HG03135 (cell line): ENCODE data around the gene TACR1.
A peak's percentile ranks its signal among the peaks of the same experiment; 100 is the strongest.
"Not testable (repeated sequence)": the region's sequence is repeated elsewhere in the genome, so short reads cannot be mapped to it uniquely, and the experiment has no call there.

Experiments used
- ATAC-seq: cut with Tn5 transposase; IDR thresholded peaks from one replicate; pipeline ENCODE4 v1.9.1; 2021; ENCODE audit warnings: mild to moderate bottlenecking, moderate library complexity; ENCODE audit not compliant: unreplicated experiment

Gene TACR1

DNA sequence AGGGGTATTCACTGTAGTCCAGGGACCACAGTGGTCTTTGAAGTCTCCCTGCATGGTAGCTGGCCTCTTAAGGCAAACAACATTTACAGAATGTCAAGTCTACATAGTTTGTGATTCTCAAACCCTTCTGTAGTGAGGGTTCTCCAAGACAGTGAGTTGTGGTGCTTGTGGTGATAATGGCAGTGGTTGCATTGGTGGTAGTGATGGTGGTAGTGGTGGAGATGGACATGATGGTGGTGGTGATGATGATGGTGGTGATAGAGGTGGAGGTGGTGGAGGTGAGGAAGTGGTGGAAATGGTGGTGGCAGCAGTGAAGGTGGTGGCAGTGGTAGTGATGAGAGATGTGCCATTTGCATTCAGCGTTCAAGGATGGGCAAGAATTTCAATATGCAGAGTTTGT, 104.9 kb downstream of the TACR1 start:
- ATAC-seq = no peak

DNA sequence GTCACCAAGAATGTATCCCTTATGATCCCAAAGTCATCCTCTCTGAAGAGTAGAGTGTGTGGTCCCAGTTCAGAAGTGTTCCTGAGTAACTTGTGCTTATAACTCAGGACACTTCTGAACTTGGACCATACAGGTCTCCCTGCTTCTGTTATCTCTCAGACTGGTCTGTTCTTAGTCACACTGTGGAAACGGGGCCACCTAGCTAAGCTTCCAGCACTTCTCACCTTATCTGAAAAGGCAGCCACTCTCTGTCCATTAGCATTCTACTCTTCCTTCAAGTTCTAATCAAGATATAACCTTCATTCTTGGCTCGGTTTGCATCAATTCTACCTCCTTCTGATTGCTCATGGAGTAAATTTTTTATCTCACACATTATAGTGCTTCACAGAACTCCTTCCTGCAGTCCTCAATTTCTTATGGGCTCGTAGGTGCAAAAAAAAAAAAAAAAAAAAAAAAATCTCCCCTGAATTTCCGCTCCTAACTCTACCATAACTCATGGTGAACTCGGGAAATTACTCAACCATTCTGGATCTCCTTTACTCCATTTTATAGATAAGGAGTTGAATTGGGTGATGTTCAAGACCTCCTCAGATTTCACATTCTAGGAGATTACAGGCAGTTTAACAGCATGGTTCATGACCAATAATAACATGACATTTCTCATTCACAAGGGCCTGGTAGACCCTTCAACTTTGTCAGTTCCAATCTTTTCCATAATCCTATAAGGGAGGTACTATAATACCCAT, 108.4 kb downstream of the TACR1 start:
- ATAC-seq = no peak

DNA sequence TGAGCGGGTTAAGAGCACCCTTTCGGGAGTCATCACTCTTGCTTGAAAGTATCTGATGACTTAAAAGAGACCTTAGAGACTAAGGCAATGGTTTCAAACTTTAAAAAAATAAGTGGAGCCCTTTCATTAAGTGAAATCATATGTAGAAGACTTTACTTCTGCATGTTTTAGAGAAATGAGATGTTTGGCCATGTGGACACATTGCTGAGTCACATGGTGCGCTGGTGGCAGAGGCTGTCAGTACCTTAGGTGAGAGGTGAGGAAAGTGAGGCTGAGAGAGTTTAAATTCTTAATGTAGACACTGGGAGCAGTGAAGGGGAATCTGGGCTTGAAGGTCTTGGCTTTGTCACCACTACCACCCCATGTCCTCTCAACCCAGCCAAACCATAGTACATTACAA, 109.8 kb downstream of the TACR1 start:
- no peak for ATAC-seq

DNA sequence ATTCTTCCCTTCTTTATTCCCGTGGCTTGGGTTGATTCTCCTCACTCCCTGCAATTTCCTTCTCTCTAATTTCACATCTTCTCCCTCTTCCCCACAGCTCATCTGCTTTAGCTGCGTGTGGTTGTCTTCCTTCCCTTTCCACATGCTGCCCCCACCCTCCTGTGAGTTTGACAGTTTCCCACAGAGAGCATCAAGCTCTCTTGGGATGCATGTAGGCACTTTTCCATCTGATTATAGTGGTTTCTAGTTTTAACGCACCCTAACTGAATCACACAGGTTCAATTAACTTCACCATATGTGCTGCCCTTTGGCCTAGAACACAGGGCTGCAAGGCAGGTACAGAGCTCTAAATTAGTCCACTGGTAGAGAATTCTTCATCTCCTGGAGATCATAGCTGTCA, 110.5 kb downstream of the TACR1 start:
- ATAC-seq = no peak

DNA sequence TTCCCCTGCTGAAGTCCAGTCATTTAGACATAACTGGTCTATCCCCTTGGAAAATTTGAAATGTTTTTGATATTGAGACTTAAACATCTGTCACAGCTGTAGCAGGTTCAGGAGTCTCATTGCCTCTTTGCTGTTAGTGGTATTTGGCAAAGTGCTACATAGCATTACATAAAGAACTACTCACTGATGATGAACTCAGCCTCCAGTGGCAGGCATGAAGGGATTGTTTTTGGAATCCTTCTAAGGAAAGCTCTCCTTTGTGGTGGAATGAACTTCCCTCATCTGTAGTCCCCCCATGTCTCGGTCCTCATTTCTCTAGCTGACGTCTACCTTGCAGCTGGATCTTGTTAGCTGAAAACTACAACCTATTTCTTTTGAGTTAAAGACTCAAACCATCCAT, 111.6 kb downstream of the TACR1 start:
- no peak for ATAC-seq

DNA sequence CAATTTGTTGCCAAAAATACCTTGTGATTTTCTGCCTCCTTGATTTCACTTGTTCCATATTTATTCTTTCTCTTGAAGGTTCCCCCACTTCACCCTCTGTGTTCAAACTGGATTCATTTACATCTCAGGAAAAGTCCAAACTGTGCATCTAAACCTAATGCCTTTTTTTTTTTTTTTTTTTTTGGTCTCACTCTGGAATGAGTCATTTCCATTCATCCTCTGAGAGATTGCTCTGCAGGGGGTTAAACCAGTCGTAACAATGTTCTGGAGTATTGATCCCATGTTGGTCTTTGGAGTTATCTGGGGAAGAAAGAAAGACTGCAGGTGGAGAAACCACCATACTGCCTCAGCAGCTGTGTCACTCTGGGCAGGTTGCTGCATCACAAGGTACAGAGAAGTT, 119.7 kb downstream of the TACR1 start:
- ATAC-seq = no peak

DNA sequence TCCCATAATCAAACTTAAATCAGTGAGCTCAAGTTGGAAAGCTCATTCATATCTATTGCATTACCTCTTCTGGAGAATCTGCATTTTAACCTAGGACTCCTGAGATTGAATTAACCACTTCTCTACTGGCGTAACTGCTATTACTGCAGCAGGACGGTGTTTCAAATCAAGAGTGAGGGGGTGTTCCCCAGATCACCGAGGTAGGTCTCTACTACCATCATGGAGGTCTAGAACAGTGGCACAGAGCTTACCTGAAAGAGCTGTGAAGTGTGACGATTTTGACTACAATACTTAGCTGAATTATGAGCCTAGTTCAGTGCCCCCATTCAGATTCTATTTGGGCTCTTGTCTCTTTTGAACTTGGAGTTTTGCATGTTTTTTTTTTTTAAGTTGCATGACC, 121.4 kb downstream of the TACR1 start:
- no peak for ATAC-seq

DNA sequence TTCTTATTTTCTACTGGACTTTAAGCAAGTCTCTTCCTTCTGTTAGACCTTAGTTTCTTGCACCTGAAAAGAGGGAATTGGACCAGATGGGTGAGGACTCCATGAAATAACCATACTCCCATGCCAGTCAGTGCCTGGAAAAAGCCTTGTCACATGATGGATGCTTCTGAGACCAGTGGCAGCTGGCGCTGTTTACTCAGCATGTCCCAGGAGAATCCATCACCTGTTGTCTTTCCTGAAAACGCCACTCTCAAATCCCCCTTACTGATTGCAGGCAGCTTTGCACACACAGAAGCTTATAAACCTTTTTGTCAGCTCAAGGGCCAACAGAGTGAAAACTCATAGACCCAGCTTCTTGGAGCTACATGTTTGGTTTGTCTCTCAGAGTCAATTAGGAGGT, 123.2 kb downstream of the TACR1 start:
- no peak for ATAC-seq

DNA sequence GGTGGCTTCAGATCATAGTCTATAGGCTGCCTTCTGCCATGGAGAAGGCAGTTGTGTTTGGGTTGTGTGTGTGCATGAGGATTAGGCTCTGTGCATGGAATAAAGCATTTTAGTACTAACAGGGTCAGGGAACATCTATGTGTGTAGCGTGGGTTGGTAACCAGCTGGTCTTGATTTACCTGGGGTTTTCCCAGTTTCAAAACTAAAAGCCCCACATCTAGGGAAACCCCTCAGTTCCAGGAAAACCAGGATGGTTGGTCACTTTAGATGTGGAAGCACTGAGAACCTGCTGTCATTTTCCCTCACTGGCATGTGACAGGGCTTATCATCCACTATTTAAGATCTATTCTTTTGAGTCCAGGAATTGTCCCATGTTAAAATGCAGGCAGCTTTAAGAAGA, 124.6 kb downstream of the TACR1 start:
- no peak for ATAC-seq

DNA sequence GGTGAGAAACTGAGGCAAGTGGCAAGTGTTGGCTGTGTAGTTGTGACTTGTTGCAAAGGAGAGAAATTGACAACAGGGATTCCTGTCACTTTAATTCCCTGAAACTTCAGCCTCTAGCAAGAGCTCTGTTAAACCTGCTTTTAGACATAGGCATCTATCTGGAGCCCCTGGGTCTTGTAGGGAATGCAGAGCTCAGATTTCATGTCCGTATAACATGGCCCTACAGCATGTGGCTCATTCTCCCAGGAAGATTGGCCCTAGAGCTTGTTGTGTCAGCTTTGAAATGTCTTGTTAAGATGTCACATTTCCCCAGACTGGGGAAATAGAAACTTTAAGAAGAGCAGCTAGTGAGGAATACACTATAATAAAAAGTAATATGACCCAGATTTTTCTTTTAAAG, 125.1 kb downstream of the TACR1 start:
- ATAC-seq = no peak

DNA sequence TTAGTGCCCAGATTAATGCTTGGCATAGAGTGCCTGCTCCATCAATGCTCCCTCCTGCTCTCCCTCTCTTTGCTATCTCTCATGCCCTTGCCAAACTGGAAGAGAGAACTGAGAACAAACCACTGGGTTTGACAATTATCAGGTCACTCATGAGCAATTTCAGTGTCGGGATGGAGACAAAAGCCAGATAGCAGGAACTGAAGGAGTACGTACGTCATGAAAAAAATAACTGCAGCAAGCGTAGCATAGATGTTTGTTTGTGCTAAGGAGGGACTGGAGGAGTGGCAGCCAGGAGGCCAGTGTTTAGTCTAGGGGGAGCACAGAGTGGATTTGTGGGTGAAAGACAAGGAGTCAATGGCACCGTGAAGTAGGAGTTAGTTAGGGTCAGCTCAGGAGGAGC, 127.6 kb downstream of the TACR1 start:
- ATAC-seq = no peak

DNA sequence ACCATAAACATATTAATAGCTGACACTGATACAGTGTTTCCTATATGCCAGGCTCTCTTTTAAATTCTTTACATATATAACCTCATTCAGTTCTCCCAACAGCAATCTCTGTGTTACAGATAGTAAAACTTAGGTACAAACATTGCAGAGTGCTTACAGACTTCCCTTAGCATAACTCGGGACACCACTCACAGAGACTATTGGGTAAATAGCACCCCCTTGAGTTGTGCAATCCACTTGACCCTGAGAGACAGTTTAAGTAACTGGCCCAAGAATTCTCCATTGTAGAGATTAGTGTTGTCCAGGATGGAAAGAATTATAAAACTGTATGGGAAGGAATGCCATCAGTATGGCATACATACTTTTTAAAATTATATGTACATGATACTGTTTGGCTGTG, 130.8 kb downstream of the TACR1 start:
- no peak for ATAC-seq

DNA sequence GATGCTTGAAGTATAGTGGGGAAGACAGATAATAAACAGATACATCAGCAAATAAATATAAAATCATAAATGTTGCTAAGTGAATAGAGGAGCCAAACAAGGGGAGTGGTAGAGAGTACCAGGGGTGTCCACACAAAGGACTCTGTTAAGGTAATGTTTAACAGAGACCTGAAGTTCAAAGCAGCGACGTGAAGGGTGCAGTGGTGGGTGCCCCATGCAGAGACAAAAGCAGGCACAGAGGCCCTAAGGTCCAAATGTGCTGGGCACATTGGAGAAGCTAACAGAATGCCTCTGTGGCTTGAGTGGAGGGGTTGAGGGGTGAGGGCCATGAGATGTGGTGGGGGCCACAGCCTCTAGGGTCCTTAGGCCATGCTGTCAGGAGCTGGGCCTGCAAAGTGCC, 131.8 kb downstream of the TACR1 start:
- ATAC-seq = no peak

DNA sequence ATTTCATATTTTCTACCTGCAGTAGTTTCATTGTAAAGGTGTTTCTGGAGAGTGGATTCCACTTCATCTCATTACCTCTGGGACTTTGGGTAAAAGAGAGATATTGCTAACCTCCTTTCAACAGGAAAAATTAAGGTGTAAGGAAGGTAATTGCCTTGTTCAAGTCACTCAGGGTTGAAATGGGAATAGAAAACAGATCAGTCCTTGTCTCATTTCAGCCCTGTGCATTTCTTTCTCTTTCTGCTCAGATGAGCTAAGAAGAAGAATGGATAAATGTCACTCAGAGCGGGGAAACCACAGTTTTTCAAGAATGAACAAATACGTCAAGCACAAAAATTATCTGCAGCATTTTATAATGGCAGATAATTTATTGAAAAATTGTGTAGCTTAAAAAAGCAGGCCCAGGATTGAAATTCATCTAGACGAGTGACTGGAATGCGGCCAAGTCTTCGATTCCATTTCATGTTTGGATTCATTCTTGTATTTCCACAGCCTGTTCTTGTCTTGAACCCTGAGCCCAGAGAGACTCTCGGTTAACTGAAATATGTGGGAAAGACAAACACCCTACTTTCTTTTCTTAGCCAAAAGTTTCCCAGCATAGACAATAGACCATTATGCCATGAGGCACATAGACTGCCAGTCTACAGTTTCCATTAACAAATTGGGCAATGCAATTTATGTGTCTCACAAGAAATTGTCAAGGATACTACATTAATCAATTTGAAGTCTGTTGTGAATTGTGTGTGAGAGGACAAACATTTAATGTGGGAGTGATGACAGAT, 133.0 kb downstream of the TACR1 start:
- ATAC-seq = no peak

DNA sequence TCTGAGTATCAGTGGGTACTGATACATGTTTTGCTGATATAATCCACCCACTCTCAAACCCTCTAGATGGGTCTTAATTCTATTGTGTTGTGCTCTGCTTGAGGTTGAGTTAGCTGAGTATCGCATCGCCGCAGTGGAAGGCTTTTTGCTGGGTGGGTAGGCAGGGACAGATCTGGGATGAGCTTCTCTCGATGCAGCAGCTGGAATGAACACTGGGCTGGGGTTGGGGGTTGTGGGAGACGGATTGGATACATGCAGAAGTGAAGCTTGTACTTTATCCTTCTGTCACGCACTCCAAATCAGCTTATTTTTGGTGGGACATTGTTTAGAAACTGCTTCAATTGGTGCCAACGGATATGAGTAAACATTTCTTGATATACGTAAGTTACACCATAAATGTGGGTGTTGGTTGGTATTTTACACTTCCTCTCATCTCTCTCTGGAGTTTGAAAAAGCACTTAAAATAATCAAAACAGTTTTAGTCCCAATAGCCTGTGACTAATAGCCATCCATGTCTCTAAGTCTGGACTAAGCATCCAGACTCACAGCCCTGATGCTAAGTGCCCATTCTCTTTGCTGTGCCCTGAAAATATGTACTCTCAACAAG, 133.8 kb downstream of the TACR1 start:
- no peak for ATAC-seq

DNA sequence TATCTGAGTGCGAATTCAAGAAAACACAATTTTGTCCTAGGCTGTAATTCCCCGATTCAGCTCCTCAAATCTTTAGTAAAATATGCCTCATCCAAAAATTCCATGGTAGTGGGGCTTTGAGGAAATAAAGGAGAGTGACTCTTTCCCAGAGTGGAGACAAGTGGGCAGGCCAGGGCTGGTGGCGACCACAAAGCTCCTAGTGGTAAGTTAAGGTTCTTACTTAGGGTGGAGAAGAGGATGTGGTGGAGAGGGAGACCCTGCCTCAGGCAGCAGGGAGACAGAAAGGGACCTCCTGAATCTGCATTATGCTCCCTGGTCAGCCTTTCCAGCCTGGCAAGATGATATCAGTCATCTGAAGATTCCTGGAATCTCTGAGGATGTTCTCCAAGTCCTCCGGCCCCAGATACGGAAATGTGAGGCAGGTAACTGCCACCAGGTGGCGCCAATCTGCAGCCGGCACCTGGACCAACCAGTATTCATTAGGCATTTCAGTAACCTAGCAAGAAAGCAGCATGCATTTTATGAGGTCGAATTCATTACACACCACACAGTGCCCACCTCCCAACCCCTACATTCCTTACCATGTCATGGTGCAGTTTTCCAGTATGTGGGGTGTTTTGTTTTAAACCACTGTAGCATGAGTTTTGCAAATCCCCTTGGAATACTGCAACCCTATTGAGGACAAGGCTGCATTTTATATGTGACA, 134.5 kb downstream of the TACR1 start:
- ATAC-seq = no peak

DNA sequence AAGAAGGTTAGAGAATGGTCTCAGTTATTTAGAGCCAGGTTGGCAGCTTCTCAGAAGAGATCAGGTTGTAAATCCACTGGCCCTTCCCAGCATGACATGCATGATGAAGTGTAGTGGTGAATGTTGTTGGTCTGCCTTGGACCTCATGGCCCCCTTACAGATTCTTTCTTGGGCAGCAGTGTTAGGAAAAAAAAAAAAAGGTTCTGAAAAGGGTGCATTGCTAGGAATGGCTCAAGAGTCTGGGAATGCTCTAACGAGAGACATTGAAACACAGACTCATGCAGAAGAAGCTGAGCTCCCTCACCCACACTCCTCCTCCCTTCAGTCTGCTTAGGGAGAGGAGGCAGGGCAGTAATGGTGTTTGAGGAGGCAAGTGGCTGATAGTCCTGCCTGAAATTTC, 135.4 kb downstream of the TACR1 start:
- ATAC-seq = no peak

DNA sequence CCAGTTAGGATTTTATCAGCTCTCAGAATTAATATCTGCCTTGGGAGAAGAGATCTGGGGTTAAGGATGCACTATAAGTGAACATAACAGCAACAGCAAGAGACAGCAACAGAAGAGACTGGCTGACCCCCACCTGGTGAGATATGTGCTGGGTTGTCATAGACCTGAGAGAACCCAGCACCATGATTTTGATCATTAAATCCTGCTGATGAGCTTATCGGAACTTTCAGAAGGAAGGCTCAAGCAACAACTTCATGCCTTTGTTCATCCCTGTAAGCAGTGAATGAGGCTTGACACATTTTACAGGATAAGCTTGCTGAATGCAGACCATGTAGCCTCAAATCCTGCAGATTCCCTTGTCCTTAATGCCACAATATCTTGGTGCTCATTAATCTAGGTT, 140.9 kb downstream of the TACR1 start:
- ATAC-seq = no peak

DNA sequence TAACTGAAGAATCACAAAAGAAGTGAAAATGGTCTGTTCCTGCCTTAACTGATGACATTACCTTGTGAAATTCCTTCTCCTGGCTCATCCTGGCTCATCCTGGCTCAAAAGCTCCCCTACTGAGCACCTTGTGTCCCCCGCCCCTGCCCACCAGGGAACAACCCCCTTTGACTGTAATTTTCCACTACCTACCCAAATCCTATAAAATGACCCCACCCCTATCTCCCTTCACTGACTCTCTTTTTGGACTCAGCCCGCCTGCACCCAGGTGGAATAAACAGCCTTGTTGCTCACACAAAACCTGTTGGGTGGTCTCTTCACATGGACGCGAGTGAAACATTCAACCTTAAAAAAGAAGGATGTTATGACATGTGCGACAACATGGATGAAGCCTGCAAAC, 142.2 kb downstream of the TACR1 start:
- not testable (repeated sequence) for ATAC-seq

DNA sequence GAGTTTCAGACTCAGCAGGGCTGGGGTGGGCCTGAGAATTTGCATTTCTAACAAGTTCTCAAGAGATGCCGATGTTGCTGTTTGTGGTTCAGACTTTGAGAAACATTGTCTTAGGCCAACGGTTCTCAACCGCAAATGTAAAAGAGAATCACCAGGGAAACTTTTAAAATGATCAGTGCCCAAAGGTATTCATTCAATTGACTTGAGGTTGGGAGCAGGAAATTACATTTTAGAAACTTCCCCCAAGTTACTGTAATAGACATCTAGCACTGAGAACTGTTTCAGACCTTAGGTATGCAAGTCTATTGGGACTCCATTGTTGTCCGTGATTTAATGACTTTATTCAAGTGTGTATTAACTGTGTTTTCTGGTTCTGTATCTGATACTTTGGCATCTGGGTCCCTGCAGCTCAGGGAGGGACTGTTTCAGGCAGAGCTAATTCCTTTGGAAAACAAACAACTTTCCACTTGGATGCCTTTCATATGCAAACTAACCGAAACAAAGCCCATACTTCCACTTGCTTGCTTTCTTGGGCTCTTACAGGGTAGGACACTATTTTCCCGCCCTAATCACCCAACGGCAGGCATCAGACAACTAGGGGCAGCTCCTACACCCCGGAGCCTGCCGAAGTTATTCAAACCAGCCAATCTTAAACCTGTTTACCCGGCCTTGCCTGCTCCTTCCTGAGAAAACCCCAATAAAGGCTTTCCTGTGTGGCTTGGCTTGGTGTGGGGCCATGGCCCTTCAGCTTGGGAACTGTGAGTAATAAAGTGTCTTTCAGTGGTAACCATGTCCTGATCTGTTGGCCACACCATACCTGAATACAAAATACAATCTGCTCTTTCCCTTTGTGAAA, 143.3 kb downstream of the TACR1 start:
- ATAC-seq = peak; percentile 48
